WTC11 (cell line): ENCODE results near the gene OR1D5.

Source experiments
- CREB1 ChIP-seq: sonication (generic); formaldehyde crosslinking; IDR thresholded peaks from 2 replicates; pipeline ENCODE4 v1.8.0; 2023; ENCODE audit warnings: mild to moderate bottlenecking, missing genetic modification reagents
- ELF4 ChIP-seq: sonication (generic); formaldehyde crosslinking; IDR thresholded peaks from 2 replicates; pipeline ENCODE4 v1.8.1; 2022; ENCODE audit warnings: low read depth, mild to moderate bottlenecking, moderate library complexity, missing genetic modification reagents
- JUN ChIP-seq: sonication (generic); formaldehyde crosslinking; IDR thresholded peaks from 2 replicates; pipeline ENCODE4 v1.8.0; 2023; ENCODE audit warnings: mild to moderate bottlenecking, missing genetic modification reagents
- NR2C2 ChIP-seq: sonication (generic); formaldehyde crosslinking; IDR thresholded peaks from 2 replicates; pipeline ENCODE4 v1.8.0; 2022; ENCODE audit warnings: mild to moderate bottlenecking, missing genetic modification reagents
- TEAD1 ChIP-seq: sonication (generic); formaldehyde crosslinking; IDR thresholded peaks from 2 replicates; pipeline ENCODE4 v1.8.0; 2022; ENCODE audit warnings: mild to moderate bottlenecking, missing genetic modification reagents
- ZNF416 ChIP-seq: fragments of 250-450 bp; sonication (Bioruptor Pico); IDR thresholded peaks from 2 replicates; pipeline ENCODE4 v1.9.0; 2021; ENCODE audit warnings: mild to moderate bottlenecking, inconsistent platforms
- TF ChIP-seq, protein P1 (sequence below): fragments of 200-600 bp; IDR thresholded peaks from 2 replicates; pipeline ENCODE4 v1.8.0; 2022; ENCODE audit warnings: antibody characterized with exemption
- TF ChIP-seq, protein P2 (sequence below): sonication (generic); formaldehyde crosslinking; IDR thresholded peaks from 2 replicates; pipeline ENCODE4 v1.8.0; 2022; ENCODE audit warnings: missing genetic modification reagents
- TF ChIP-seq, protein P3 (sequence below): sonication (generic); formaldehyde crosslinking; IDR thresholded peaks from 2 replicates; pipeline ENCODE4 v1.8.0; 2022; ENCODE audit warnings: mild to moderate bottlenecking, missing genetic modification reagents
- TF ChIP-seq, protein P4 (sequence below): sonication (generic); formaldehyde crosslinking; IDR thresholded peaks from 2 replicates; pipeline ENCODE4 v1.8.1; 2023; ENCODE audit warnings: mild to moderate bottlenecking, missing genetic modification reagents, borderline replicate concordance
- TF ChIP-seq, protein P5 (sequence below): fragments of 250-450 bp; sonication (Bioruptor Pico); IDR thresholded peaks from 2 replicates; pipeline ENCODE4 v1.8.0; 2021; ENCODE audit warnings: mild to moderate bottlenecking
- TF ChIP-seq, protein P6 (sequence below): sonication (generic); formaldehyde crosslinking; conservative IDR thresholded peaks from 2 replicates; pipeline ENCODE4 v1.8.1; 2022; ENCODE audit warnings: mild to moderate bottlenecking, missing genetic modification reagents

DNA sequence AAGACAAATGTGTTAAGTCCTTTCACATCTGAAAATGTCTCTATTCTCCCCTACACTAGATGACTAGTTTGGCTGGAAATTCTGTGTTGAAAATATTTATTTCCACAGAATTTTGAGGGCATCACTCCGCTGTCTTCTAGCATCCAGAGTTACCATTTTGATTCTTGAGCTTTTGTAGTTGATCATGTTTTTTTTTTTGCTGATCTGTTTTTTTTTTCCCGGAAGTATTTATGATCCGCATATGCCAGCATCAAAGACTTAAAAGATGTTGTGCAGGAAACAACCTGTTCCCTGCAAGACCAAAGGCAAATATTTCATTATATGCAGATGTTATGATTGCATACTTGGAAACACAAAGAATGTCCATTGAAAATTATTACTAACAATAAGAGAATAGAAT, 16.7 kb downstream of the OR1D5 start:
- TF ChIP-seq, protein P1, sequence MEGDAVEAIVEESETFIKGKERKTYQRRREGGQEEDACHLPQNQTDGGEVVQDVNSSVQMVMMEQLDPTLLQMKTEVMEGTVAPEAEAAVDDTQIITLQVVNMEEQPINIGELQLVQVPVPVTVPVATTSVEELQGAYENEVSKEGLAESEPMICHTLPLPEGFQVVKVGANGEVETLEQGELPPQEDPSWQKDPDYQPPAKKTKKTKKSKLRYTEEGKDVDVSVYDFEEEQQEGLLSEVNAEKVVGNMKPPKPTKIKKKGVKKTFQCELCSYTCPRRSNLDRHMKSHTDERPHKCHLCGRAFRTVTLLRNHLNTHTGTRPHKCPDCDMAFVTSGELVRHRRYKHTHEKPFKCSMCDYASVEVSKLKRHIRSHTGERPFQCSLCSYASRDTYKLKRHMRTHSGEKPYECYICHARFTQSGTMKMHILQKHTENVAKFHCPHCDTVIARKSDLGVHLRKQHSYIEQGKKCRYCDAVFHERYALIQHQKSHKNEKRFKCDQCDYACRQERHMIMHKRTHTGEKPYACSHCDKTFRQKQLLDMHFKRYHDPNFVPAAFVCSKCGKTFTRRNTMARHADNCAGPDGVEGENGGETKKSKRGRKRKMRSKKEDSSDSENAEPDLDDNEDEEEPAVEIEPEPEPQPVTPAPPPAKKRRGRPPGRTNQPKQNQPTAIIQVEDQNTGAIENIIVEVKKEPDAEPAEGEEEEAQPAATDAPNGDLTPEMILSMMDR = no peak
- TF ChIP-seq, protein P2, sequence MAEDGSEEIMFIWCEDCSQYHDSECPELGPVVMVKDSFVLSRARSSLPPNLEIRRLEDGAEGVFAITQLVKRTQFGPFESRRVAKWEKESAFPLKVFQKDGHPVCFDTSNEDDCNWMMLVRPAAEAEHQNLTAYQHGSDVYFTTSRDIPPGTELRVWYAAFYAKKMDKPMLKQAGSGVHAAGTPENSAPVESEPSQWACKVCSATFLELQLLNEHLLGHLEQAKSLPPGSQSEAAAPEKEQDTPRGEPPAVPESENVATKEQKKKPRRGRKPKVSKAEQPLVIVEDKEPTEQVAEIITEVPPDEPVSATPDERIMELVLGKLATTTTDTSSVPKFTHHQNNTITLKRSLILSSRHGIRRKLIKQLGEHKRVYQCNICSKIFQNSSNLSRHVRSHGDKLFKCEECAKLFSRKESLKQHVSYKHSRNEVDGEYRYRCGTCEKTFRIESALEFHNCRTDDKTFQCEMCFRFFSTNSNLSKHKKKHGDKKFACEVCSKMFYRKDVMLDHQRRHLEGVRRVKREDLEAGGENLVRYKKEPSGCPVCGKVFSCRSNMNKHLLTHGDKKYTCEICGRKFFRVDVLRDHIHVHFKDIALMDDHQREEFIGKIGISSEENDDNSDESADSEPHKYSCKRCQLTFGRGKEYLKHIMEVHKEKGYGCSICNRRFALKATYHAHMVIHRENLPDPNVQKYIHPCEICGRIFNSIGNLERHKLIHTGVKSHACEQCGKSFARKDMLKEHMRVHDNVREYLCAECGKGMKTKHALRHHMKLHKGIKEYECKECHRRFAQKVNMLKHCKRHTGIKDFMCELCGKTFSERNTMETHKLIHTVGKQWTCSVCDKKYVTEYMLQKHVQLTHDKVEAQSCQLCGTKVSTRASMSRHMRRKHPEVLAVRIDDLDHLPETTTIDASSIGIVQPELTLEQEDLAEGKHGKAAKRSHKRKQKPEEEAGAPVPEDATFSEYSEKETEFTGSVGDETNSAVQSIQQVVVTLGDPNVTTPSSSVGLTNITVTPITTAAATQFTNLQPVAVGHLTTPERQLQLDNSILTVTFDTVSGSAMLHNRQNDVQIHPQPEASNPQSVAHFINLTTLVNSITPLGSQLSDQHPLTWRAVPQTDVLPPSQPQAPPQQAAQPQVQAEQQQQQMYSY (CRISPR knock-in tag) = no peak
- no peak for TF ChIP-seq CREB1
- TF ChIP-seq, protein P3, sequence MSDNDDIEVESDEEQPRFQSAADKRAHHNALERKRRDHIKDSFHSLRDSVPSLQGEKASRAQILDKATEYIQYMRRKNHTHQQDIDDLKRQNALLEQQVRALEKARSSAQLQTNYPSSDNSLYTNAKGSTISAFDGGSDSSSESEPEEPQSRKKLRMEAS (CRISPR knock-in tag) = no peak
- TF ChIP-seq TEAD1 (CRISPR knock-in tag) = no peak
- no peak for TF ChIP-seq ELF4
- TF ChIP-seq, protein P4, sequence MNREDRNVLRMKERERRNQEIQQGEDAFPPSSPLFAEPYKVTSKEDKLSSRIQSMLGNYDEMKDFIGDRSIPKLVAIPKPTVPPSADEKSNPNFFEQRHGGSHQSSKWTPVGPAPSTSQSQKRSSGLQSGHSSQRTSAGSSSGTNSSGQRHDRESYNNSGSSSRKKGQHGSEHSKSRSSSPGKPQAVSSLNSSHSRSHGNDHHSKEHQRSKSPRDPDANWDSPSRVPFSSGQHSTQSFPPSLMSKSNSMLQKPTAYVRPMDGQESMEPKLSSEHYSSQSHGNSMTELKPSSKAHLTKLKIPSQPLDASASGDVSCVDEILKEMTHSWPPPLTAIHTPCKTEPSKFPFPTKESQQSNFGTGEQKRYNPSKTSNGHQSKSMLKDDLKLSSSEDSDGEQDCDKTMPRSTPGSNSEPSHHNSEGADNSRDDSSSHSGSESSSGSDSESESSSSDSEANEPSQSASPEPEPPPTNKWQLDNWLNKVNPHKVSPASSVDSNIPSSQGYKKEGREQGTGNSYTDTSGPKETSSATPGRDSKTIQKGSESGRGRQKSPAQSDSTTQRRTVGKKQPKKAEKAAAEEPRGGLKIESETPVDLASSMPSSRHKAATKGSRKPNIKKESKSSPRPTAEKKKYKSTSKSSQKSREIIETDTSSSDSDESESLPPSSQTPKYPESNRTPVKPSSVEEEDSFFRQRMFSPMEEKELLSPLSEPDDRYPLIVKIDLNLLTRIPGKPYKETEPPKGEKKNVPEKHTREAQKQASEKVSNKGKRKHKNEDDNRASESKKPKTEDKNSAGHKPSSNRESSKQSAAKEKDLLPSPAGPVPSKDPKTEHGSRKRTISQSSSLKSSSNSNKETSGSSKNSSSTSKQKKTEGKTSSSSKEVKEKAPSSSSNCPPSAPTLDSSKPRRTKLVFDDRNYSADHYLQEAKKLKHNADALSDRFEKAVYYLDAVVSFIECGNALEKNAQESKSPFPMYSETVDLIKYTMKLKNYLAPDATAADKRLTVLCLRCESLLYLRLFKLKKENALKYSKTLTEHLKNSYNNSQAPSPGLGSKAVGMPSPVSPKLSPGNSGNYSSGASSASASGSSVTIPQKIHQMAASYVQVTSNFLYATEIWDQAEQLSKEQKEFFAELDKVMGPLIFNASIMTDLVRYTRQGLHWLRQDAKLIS = no peak
- TF ChIP-seq, protein P5, sequence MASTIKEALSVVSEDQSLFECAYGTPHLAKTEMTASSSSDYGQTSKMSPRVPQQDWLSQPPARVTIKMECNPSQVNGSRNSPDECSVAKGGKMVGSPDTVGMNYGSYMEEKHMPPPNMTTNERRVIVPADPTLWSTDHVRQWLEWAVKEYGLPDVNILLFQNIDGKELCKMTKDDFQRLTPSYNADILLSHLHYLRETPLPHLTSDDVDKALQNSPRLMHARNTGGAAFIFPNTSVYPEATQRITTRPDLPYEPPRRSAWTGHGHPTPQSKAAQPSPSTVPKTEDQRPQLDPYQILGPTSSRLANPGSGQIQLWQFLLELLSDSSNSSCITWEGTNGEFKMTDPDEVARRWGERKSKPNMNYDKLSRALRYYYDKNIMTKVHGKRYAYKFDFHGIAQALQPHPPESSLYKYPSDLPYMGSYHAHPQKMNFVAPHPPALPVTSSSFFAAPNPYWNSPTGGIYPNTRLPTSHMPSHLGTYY = no peak
- no peak for TF ChIP-seq ZNF416 (CRISPR knock-in tag)
- no peak for TF ChIP-seq JUN (CRISPR knock-in tag)
- TF ChIP-seq NR2C2 = no peak
- TF ChIP-seq, protein P6, sequence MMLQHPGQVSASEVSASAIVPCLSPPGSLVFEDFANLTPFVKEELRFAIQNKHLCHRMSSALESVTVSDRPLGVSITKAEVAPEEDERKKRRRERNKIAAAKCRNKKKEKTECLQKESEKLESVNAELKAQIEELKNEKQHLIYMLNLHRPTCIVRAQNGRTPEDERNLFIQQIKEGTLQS (CRISPR knock-in tag) = no peak
